H1 (cell line): ENCODE measurements around the gene MYO18A.

ENCODE experiments used
- CHD2 ChIP-seq: IDR thresholded peaks from 2 replicates; pipeline ENCODE4 v1.6.1; 2012; ENCODE audit warnings: low read length, improper control_type of control experiment
- EZH2 ChIP-seq: fragments of 200-600 bp; sonication (generic); IDR thresholded peaks from 2 replicates; pipeline ENCODE4 v1.7.1; 2012; ENCODE audit warnings: low read depth, mild to moderate bottlenecking, moderate library complexity, low read length, inconsistent platforms; ENCODE audit not compliant: severe bottlenecking
- POLR2A ChIP-seq, 2 experiments: IDR thresholded peaks; 1 replicate in 1 of 2; 2 replicates in 1 of 2; pipeline ENCODE4 v1.6.1; 2011; ENCODE audit warnings: low read depth in 2 of 2, low read length in 2 of 2, mild to moderate bottlenecking in 2 of 2; ENCODE audit errors: control extremely low read depth in 1 of 2
- RXRA ChIP-seq: IDR thresholded peaks from 2 replicates; pipeline ENCODE4 v1.6.1; 2011; ENCODE audit warnings: low read depth, mild to moderate bottlenecking, low read length, moderate library complexity; ENCODE audit not compliant: insufficient read depth
- SP1 ChIP-seq: IDR thresholded peaks from 2 replicates; pipeline ENCODE4 v1.6.1; 2011; ENCODE audit warnings: low read depth, low read length

DNA sequence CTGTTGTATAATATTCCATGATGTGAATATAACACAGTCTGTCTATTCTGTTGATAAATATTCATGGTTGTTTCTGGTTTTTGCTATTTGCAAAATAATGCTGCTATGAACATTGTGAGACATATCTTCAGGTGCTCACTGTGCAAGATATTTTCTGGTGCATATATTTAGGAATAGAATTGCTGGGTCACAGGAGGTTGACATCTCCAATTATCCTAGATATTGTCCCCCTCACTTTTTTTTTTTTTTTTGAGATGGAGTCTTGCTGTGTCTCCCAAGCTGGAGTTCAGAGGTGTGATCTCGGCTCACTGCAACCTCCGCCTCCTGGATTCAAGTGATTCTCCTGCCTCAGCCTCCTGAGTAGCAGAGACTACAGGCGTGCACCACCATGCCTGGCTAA, 14.5 kb upstream of the MYO18A start:
- TF ChIP-seq CHD2, result no peak
- no peak for TF ChIP-seq RXRA
- no peak for TF ChIP-seq POLR2A (IDR thresholded peaks at IDR 0.05; ENCODE audit: control extremely low read depth in 1 of 2, low read depth in 2 of 2, low read length in 2 of 2)
- no peak for TF ChIP-seq SP1
- no peak for TF ChIP-seq EZH2
